Bronchial epithelial cell (primary cell): ENCODE data around the gene PPP1R14C. TPM values are rescaled to one million over a fixed set of nuclear protein-coding genes. Genes with fewer than 3 reads are reported as not detected.

Experiments used
- DNase-seq: peaks from one replicate; pipeline ENCODE4 v3.0.0-alpha.2; 2010; ENCODE audit warnings: low read depth
- FAIRE-seq: peaks from 2 replicates; lab custom pipeline; 2011; peaks lifted over from hg19 to GRCh38; lab: Jason Lieb, UNC
- H3K27me3 ChIP-seq: 2 replicates; pipeline ENCODE4 v1.5.1; 2011; ENCODE audit warnings: low read length; ENCODE audit not compliant: control insufficient read depth, insufficient read depth
- H3K36me3 ChIP-seq: 2 replicates; pipeline ENCODE4 v1.5.1; 2011; ENCODE audit warnings: low read length; ENCODE audit not compliant: control insufficient read depth, insufficient read depth
- H3K4me3 ChIP-seq: 2 replicates; pipeline ENCODE4 v1.5.1; 2011; ENCODE audit warnings: mild to moderate bottlenecking, low read depth, low read length, control low read depth
- total RNA-seq: library from RNA; depleted of rRNA; stranded (reverse); fragments of >200 nt; gene quantifications from 2 replicates; pipeline ENCODE4 v1.2.1, GENCODE V29; 2014
- TF ChIP-seq, protein P1 (sequence below): IDR thresholded peaks from 2 replicates; pipeline ENCODE4 v1.5.1; 2011; ENCODE audit warnings: mild to moderate bottlenecking, moderate library complexity, low read length, control low read depth, inconsistent platforms; ENCODE audit not compliant: insufficient read depth, severe bottlenecking

The PPP1R14C gene
- total RNA-seq, 1 donor from 2014 or later: 72.1 TPM

DNA sequence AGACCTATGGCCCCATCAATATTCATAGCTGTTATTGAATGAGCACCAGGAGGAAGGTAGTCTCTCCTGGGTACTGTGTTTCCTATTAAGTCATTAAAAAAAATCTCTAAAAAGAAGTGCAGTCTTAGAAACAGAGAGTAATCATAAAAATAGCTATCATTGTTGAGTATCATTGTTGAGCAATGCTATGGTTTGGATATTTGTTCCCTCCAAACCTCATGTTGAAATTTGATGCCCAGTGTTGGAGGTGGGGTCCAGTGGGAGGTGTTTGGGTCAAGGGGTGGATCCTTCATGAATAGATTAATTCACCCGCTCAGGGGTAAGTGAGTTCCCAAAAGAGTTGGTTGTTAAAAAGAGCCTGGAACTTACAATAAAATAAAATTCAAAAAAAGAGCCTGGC lies 137.9 kb downstream of the PPP1R14C start:
- DNase-seq: no peak
- FAIRE-seq: no peak
- Histone ChIP-seq H3K36me3 (no peaks in the 10 kb centered on the region), H3K4me3 (no peak overlapping the region), H3K27me3 (no peaks in the 10 kb centered on the region)
- TF ChIP-seq, protein P1, sequence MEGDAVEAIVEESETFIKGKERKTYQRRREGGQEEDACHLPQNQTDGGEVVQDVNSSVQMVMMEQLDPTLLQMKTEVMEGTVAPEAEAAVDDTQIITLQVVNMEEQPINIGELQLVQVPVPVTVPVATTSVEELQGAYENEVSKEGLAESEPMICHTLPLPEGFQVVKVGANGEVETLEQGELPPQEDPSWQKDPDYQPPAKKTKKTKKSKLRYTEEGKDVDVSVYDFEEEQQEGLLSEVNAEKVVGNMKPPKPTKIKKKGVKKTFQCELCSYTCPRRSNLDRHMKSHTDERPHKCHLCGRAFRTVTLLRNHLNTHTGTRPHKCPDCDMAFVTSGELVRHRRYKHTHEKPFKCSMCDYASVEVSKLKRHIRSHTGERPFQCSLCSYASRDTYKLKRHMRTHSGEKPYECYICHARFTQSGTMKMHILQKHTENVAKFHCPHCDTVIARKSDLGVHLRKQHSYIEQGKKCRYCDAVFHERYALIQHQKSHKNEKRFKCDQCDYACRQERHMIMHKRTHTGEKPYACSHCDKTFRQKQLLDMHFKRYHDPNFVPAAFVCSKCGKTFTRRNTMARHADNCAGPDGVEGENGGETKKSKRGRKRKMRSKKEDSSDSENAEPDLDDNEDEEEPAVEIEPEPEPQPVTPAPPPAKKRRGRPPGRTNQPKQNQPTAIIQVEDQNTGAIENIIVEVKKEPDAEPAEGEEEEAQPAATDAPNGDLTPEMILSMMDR: no peak

DNA sequence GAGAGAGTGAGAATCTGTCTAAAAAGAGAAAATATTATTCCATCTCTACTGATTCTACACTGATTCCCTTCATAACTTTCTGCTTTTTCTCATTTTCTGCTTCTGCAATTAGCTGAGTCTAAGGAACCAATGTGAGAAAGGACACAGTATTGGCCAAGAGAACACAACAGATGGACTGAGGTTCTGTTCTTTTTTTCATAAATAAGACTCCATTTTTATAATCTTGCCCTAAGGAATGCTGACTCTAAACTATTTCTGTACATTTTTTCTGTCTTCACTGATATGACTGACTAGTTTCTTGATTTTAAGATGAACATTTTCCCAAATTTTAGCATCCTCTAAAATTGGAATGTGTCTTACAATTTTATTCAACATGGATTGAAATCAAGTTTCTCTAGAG lies 138.9 kb downstream of the PPP1R14C start:
- H3K36me3 ChIP-seq: no peaks in the 10 kb centered on the region
- no peak for FAIRE-seq
- no peak for DNase-seq
- TF ChIP-seq, protein P1: no peak
- H3K4me3 ChIP-seq: no peak overlapping the region
- no peaks in the 10 kb centered on the region for H3K27me3 ChIP-seq

- no peaks in the 10 kb centered on the region for H3K36me3 ChIP-seq
- TF ChIP-seq, protein P1: no peak
- H3K27me3 ChIP-seq: no peaks in the 10 kb centered on the region
- FAIRE-seq (peak; percentile 82), DNase-seq (no peak)
- H3K4me3 ChIP-seq: no peak overlapping the region
Measured at GRCh38 chr6:150282806-150283205, 140.0 kb downstream of the PPP1R14C start.

- H3K27me3 ChIP-seq: no peaks in the 10 kb centered on the region
- no peak for FAIRE-seq
- DNase-seq: no peak
- no peaks in the 10 kb centered on the region for H3K36me3 ChIP-seq
- H3K4me3 ChIP-seq: no peak overlapping the region
- TF ChIP-seq, protein P1: no peak
Measured at GRCh38 chr6:150286460-150286859, 143.6 kb downstream of the PPP1R14C start.

- no peak for FAIRE-seq
- H3K36me3 ChIP-seq: no peaks in the 10 kb centered on the region
- no peak overlapping the region for H3K4me3 ChIP-seq
- TF ChIP-seq, protein P1: no peak
- H3K27me3 ChIP-seq: no peaks in the 10 kb centered on the region
- DNase-seq: no peak
Measured at GRCh38 chr6:150286912-150287311, 144.1 kb downstream of the PPP1R14C start.

- no peak for FAIRE-seq
- Histone ChIP-seq H3K4me3 (no peak overlapping the region), H3K36me3 (no peaks in the 10 kb centered on the region), H3K27me3 (no peaks in the 10 kb centered on the region)
- TF ChIP-seq, protein P1: no peak
- DNase-seq: no peak
Measured at GRCh38 chr6:150288456-150288855, 145.6 kb downstream of the PPP1R14C start.
